GM15510 (cell line): ENCODE results near the gene CAPN10.

Experiments
- POLR2A ChIP-seq: IDR thresholded peaks from 3 replicates; pipeline ENCODE4 v1.6.1; 2011; ENCODE audit warnings: borderline replicate concordance; ENCODE audit not compliant: insufficient read length; ENCODE audit errors: extremely low read depth

Gene CAPN10

DNA sequence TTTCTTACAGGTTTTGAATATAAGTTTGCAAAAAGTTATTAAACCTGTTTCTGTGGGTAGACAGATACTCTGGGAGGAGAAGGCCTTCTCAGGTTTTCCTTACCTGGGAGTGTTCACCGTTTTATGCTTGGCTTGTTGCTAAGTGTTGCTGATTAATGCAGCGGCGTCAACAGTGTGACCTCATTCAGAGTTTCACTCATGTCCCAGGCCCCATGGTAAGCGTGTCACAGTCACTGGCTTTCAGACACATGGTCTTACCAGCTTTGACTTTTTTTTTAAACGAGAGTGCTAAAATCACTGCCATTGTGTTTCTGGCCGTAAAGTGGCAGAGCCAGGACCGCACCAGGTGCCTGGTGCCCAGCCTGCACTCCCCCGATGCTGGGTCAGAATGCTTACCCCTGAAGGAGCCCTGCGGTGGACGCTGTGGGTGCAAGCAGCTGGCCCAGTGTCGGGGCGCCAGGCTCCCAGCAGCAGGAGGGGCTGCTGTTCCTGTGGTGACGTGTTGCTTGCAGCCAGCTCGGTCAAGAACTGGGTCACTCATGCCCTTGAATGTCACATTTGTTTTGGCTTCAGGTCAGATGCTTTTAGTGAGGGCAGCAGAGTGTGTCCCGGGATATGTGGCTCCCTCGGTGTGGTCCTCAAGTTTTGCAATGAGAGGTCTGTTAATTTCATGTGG, 3.5 kb downstream of the CAPN10 start:
- TF ChIP-seq POLR2A = no peak

DNA sequence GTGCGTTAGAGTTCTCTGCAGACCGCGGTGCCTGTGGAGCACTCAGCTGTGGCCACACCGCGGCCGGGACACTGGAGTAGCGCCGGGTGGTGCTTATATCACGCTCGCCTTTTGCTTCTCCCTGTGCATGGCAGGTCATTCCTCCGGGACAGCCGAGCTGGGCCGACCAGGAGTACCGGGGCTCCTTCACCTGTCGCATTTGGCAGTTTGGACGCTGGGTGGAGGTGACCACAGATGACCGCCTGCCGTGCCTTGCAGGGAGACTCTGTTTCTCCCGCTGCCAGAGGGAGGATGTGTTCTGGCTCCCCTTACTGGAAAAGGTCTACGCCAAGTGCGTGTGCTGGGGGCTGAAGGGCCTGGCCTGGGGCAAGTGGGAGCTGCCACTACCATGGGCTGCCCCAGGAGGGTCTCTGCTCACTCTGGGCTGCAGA, 4.2 kb downstream of the CAPN10 start:
- TF ChIP-seq POLR2A = no peak

- TF ChIP-seq POLR2A = no peak
Observed at GRCh38 chr2:240591226-240591625, 4.7 kb downstream of the CAPN10 start.

GRCh38 chr2:240591784-240592183, 5.2 kb downstream of the CAPN10 start:
- TF ChIP-seq POLR2A = no peak

- no peak for TF ChIP-seq POLR2A
Observed at GRCh38 chr2:240593026-240593702, 6.6 kb downstream of the CAPN10 start.

DNA sequence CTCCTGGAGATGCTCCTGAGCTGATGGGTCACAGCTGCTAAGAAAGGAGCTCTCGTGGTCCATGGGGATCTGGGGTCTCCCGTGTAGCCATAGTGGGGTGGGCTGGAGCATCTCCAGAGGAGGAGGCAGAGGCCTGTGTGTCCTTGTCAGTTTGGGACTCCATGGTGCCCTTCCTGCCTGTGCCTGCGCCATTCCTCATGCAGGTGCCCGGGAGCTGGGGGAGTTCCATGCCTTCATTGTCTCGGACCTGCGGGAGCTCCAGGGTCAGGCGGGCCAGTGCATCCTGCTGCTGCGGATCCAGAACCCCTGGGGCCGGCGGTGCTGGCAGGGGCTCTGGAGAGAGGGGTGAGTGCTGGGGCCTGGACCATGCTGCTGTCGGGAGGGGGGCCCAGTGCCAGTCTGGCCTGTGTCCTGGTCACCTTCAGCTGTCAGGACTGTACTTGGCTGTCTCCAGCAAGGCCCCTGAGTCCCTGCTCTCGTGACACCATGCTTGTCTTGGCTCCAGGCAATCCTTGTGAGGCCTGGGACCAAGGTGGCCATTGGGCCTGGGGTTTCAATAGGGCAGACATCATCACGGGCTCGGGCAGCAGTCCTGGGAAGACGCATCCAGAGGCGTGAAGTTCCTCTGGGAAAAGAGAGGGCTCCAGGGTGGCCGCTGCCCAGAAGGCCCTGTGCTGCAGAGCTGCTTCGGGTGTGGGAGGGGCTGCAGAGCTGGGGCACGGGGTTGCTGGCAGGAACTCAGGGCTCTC, 7.3 kb downstream of the CAPN10 start:
- TF ChIP-seq POLR2A = no peak

DNA sequence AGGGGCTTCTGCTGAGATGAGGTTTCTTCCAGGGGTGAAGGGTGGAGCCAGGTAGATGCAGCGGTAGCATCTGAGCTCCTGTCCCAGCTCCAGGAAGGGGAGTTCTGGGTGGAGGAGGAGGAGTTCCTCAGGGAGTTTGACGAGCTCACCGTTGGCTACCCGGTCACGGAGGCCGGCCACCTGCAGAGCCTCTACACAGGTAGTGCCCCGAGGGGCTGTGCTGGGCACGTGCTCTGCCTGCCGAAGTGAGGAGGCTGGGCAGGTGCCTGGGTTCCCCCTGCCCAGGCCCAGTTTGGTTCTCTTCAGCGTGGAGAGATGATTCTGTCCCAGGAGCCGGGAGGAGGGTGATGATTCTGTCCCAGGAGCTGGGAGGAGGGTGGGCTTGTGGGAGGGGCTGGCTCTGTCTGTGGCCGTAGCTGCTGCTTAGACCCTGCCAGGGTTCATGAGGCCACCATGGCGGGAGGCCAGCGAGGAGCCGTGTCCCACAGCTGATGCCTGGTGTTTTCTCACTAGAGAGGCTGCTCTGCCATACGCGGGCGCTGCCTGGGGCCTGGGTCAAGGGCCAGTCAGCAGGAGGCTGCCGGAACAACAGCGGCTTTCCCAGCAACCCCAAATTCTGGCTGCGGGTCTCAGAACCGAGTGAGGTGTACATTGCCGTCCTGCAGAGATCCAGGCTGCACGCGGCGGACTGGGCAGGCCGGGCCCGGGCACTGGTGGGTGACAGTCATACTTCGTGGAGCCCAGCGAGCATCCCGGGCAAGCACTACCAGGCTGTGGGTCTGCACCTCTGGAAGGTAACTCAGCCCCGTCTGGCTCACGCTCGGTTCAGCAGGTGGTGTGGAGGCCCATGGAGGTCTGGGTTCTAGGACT, 8.2 kb downstream of the CAPN10 start:
- no peak for TF ChIP-seq POLR2A

DNA sequence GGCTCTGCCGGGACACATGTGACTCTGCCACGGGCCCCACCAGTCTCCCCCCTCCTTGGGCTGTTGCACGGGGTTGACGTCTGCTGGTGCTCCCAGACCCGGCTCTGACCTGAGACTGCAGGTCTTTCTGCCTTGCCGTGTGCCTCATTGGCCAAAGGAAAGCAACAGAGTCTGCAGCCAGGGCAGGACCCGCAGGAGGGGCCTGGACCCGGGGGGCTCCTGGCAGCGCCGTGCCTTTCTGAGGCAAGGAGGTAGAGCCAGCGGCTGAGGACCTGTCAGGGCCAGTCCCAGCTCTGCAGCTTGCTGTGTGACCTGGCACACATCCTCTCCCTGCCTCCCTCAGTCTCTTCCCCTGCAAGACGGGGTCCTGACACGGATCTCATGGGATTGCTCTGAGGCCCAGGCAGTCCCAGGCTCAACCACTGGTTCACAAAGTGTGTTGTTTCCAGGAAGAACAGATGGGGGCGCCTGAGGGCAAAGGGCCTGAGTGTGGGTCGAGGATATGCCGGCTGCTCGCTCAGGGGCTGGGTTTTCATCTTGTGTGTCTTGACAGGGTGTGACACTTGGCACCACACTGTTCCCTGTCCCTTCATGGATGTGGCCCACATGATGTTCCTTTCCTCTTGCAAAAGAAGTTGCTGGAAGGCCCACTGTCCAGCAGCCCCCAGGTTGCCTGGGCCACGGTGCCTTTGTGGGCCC, 9.0 kb downstream of the CAPN10 start:
- TF ChIP-seq POLR2A = no peak

DNA sequence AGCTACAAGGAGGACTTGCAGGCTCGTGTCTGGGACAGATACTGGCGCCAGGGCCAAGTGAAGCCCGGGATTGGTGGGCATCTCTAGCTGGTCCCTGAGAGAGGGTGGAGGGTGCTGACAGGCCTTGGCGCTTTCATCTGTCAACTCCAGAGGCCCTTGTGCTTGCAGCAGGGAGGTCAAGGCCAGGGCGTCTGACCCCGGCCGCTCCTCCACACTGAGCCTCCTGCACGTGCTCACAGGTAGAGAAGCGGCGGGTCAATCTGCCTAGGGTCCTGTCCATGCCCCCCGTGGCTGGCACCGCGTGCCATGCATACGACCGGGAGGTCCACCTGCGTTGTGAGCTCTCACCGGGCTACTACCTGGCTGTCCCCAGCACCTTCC, 9.5 kb downstream of the CAPN10 start:
- TF ChIP-seq POLR2A = no peak

DNA sequence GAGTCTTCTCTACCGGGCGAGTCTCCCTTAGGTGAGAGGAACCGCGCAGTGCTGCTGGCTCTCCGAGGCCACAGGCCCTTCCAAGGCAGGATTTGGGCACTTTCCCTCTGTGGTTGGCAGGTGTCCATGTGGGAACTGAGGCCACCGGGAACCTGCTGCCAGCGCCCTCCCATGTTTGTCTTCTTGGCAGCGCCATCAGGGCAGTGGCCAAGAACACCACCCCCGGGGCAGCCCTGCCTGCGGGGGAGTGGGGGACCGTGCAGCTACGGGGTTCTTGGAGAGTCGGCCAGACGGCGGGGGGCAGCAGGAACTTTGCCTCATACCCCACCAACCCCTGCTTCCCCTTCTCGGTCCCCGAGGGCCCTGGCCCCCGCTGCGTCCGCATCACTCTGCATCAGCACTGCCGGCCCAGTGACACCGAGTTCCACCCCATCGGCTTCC, 10.0 kb downstream of the CAPN10 start:
- TF ChIP-seq POLR2A = no peak

GRCh38 chr2:240597054-240597418, 10.5 kb downstream of the CAPN10 start:
- no peak for TF ChIP-seq POLR2A

DNA sequence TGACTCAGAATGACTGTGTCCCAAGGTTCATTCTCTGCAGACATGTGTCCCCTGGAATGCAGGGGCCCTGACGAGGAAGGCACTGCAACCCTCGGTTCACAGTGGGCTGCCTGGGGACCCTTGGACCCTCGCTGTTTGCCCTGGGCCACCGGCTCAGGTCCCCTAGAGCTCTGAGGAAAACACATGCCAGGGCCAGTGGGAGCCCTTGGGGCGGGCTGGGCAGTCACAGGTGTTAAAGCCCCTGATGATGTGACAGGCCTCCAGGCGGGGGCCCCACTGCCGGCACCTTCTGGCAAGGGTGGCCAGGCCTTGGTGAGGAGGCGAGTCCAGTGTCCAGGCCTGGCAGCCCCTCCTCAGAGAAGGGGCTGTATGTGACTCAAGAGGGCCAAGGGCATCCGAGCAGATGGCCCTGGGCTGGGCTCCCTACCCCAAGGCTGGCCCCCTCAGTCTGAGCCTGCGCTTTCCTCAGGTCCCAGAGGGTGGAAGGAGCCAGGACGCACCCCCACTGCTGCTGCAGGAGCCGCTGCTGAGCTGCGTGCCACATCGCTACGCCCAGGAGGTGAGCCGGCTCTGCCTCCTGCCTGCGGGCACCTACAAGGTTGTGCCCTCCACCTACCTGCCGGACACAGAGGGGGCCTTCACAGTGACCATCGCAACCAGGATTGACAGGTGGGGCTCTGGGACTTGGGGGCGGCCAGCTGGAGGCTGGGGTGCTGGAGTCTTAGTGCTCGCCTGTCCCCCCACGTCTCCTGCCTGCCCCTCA, 11.1 kb downstream of the CAPN10 start:
- TF ChIP-seq POLR2A = no peak

DNA sequence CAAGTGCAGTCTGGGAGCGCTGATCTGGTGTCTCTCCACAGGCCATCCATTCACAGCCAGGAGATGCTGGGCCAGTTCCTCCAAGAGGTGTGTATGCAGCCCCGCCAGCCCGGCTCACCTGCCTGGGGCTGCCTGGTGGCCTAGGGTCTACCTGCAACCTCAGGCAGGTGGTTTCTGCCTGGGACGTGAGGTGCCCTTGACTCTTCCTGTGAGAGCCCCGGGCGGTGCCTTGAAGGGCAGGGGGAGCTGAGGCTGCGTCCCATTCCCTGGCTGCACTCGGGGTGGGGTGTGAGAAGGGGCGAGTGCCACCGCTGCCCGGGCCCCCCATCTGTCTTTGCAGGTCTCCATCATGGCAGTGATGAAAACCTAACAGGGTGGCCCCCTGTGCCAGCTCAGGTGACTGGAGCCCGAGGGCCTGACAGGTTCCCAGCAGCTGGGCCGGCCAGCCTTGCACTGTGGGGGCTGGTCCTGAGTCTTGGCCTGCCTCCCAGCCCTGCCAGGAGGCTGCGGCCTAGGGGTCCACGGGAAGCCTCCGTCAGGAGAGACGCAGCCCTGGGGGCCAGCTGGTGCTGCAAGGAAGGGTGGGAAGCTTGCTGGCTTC, 11.9 kb downstream of the CAPN10 start:
- TF ChIP-seq POLR2A = no peak
